Activated T-cell treated with anti-CD3 and anti-CD28 coated beads, Interleukin-2, amount 50 U/mL, for 1 hour (primary cell): ENCODE data around the gene ARL9.
A peak's percentile ranks its signal among the peaks of the same experiment; 100 is the strongest.

Experiments used
- DNase-seq: peaks from one replicate; pipeline ENCODE4 v3.0.0-alpha.2; 2020

Gene ARL9

GRCh38 chr4:56505269-56506130 is at the start of gene ARL9:
TSS of gene ARL9 (plus strand) at chr4:56505791. CDS start at chr4:56505863, 72 bp downstream.
- DNase-seq = peak; percentile 78

GRCh38 chr4:56460085-56460484 is 45.5 kb upstream of the ARL9 start:
- no peak for DNase-seq

GRCh38 chr4:56462157-56462556 is 43.4 kb upstream of the ARL9 start:
- no peak for DNase-seq

GRCh38 chr4:56463711-56464110 is 41.9 kb upstream of the ARL9 start:
- no peak for DNase-seq

- no peak for DNase-seq
Observed at GRCh38 chr4:56464581-56464980, 41.0 kb upstream of the ARL9 start.

GRCh38 chr4:56465599-56466295 is 39.8 kb upstream of the ARL9 start:
- no peak for DNase-seq

- DNase-seq = peak; percentile 23
Observed at GRCh38 chr4:56466296-56466761, 39.3 kb upstream of the ARL9 start.

- DNase-seq = no peak
Observed at GRCh38 chr4:56466910-56467283, 38.7 kb upstream of the ARL9 start.

GRCh38 chr4:56467284-56468096 is 38.1 kb upstream of the ARL9 start, which contains the start of gene SRP72:
TSS of gene SRP72 (plus strand) at chr4:56467617. CDS start at chr4:56467636, 19 bp downstream.
- peak; percentile 87 for DNase-seq

- no peak for DNase-seq
Observed at GRCh38 chr4:56468097-56468422, 37.5 kb upstream of the ARL9 start.

GRCh38 chr4:56469489-56470210 is 35.9 kb upstream of the ARL9 start:
- no peak for DNase-seq

GRCh38 chr4:56475917-56476316 is 29.7 kb upstream of the ARL9 start:
- no peak for DNase-seq

- DNase-seq = no peak
Observed at GRCh38 chr4:56477192-56477702, 28.3 kb upstream of the ARL9 start.

- no peak for DNase-seq
Observed at GRCh38 chr4:56480691-56481090, 24.9 kb upstream of the ARL9 start.

GRCh38 chr4:56496241-56496640 is 9.3 kb upstream of the ARL9 start:
- no peak for DNase-seq

- DNase-seq = no peak
Observed at GRCh38 chr4:56511098-56511497, 5.5 kb downstream of the ARL9 start.

GRCh38 chr4:56512166-56512565 is 6.6 kb downstream of the ARL9 start:
- no peak for DNase-seq

- no peak for DNase-seq
Observed at GRCh38 chr4:56513517-56513916, 7.9 kb downstream of the ARL9 start.

GRCh38 chr4:56530269-56531148 is 24.9 kb downstream of the ARL9 start:
- DNase-seq = peak; percentile 78

GRCh38 chr4:56531149-56531770 is 25.7 kb downstream of the ARL9 start:
- no peak for DNase-seq

- no peak for DNase-seq
Observed at GRCh38 chr4:56531823-56532222, 26.2 kb downstream of the ARL9 start.
